Measurements from ENCODE around the gene ABCF3.
A peak's percentile ranks its signal among the peaks of the same experiment; 100 is the strongest.

ABCF3 gene

GRCh38 chr3:184154885-184155643 lies 30.9 kb upstream of the ABCF3 start, which contains the start of gene DVL3 (continued):
- TF ChIP-seq ZNF280D (tag by site-specific recombination; IDR thresholded peaks at IDR 0.05): no peak
- no peak for TF ChIP-seq HOXA7 (CRISPR knock-in tag; IDR thresholded peaks at IDR 0.05; ENCODE audit: borderline replicate concordance)
- no peak for TF ChIP-seq ZFP3 (tag by site-specific recombination; IDR thresholded peaks at IDR 0.05; ENCODE audit: low read depth)
- TF ChIP-seq MZF1 (tag by site-specific recombination; IDR thresholded peaks at IDR 0.05; ENCODE audit: borderline replicate concordance): no peak
- no peak for TF ChIP-seq ZNF677 (tag by site-specific recombination; IDR thresholded peaks at IDR 0.05)
- TF ChIP-seq OSR2 (tag by site-specific recombination; IDR thresholded peaks at IDR 0.05): no peak
- peak; percentile 67; the same call in 1 of the 2 replicates for TF ChIP-seq ZNF335 (tag by site-specific recombination; conservative IDR thresholded peaks at IDR 0.05)
- no peak for TF ChIP-seq GFI1B (tag by site-specific recombination; IDR thresholded peaks at IDR 0.05)
- TF ChIP-seq ZNF624 (tag by site-specific recombination; IDR thresholded peaks at IDR 0.05): no peak
- TF ChIP-seq ZNF23 (tag by site-specific recombination; IDR thresholded peaks at IDR 0.05; ENCODE audit: borderline replicate concordance): no peak
- no peak for TF ChIP-seq ZNF488 (tag by site-specific recombination; IDR thresholded peaks at IDR 0.05)
- TF ChIP-seq ZXDB (tag by site-specific recombination; IDR thresholded peaks at IDR 0.05): peak; percentile 63
- TF ChIP-seq PBX3 (CRISPR knock-in tag; IDR thresholded peaks at IDR 0.05): no peak
- no peak for TF ChIP-seq ELK4 (IDR thresholded peaks at IDR 0.05; ENCODE audit: borderline replicate concordance, low read depth, low read length)
- TF ChIP-seq REPIN1 (tag by site-specific recombination; IDR thresholded peaks at IDR 0.05; ENCODE audit: low read depth): no peak
- TF ChIP-seq ZNF510 (tag by site-specific recombination; IDR thresholded peaks at IDR 0.05; ENCODE audit: insufficient replicate concordance): no peak
- no peak for TF ChIP-seq GLIS1 (tag by site-specific recombination; IDR thresholded peaks at IDR 0.05)
- TF ChIP-seq ZNF768 (tag by site-specific recombination; IDR thresholded peaks at IDR 0.05): no peak
- no peak for TF ChIP-seq ZNF211 (tag by site-specific recombination; IDR thresholded peaks at IDR 0.05; ENCODE audit: low read depth)
- TF ChIP-seq ATF2 (tag by site-specific recombination; IDR thresholded peaks at IDR 0.05; ENCODE audit: low read depth): no peak
- TF ChIP-seq ZNF48 (tag by site-specific recombination; IDR thresholded peaks at IDR 0.05): no peak
- TF ChIP-seq ZNF571 (tag by site-specific recombination; IDR thresholded peaks at IDR 0.05): no peak
- TF ChIP-seq ZNF202 (tag by site-specific recombination; IDR thresholded peaks at IDR 0.05; ENCODE audit: borderline replicate concordance): no peak
- TF ChIP-seq ZNF302 (tag by site-specific recombination; IDR thresholded peaks at IDR 0.05; ENCODE audit: low read depth): no peak
- TF ChIP-seq ZNF398 (tag by site-specific recombination; IDR thresholded peaks at IDR 0.05): no peak
- TF ChIP-seq ZNF280C (tag by site-specific recombination; IDR thresholded peaks at IDR 0.05): no peak
- TF ChIP-seq ZNF521 (tag by site-specific recombination; IDR thresholded peaks at IDR 0.05): no peak
